Neural cell (in vitro differentiated cells): ENCODE results near the gene FLACC1. TPM values are rescaled to one million over a fixed set of nuclear protein-coding genes. Genes with fewer than 3 reads are reported as not detected.

Experiments
- H2AFZ ChIP-seq: fragments of 200-600, 300-800 bp; sonication (generic), shearing (Covaris generic); 2 replicates; pipeline ENCODE4 v1.6.0; 2014; ENCODE audit warnings: low read depth, mild to moderate bottlenecking, antibody characterized with exemption, low read length, moderate library complexity
- H3F3A ChIP-seq: fragments of 200-600 bp; shearing (Covaris generic); 2 replicates; pipeline ENCODE4 v1.6.1; 2016; ENCODE audit warnings: mild to moderate bottlenecking, moderate library complexity, mixed read lengths, antibody characterized with exemption, low read length; ENCODE audit not compliant: insufficient read depth, poor library complexity, severe bottlenecking
- H3K27ac ChIP-seq: fragments of 200-600, 300-800 bp; sonication (generic), shearing (Covaris generic); 2 replicates; pipeline ENCODE4 v1.5.1; 2014; ENCODE audit warnings: mild to moderate bottlenecking, low read length, moderate library complexity
- H3K27me3 ChIP-seq: fragments of 300-800, 200-600 bp; sonication (generic), shearing (Covaris generic); 2 replicates; pipeline ENCODE4 v1.6.0; 2014; ENCODE audit warnings: mild to moderate bottlenecking, low read depth, low read length, moderate library complexity; ENCODE audit not compliant: insufficient read depth
- H3K36me3 ChIP-seq: fragments of 300-800, 200-600 bp; sonication (generic), shearing (Covaris generic); 2 replicates; pipeline ENCODE4 v1.5.1; 2014; ENCODE audit warnings: mild to moderate bottlenecking, antibody characterized with exemption, low read length, moderate library complexity; ENCODE audit not compliant: insufficient read depth
- H3K4me2 ChIP-seq: fragments of 300-800, 200-600 bp; sonication (generic), shearing (Covaris generic); 2 replicates; pipeline ENCODE4 v1.6.0; 2014; ENCODE audit warnings: mild to moderate bottlenecking, low read length
- H3K4me3 ChIP-seq: fragments of 300-800, 200-600 bp; sonication (generic), shearing (Covaris generic); 2 replicates; pipeline ENCODE4 v1.5.1; 2014; ENCODE audit warnings: mild to moderate bottlenecking, low read length, moderate library complexity
- H3K79me2 ChIP-seq: fragments of 200-600 bp; shearing (Covaris generic); replicated peaks from 2 replicates; pipeline ENCODE4 v1.6.0; 2014; ENCODE audit warnings: mild to moderate bottlenecking, low read length, moderate library complexity; ENCODE audit not compliant: insufficient read depth
- H3K9ac ChIP-seq: fragments of 300-800, 200-600 bp; sonication (generic), shearing (Covaris generic); 2 replicates; pipeline ENCODE4 v1.6.1; 2016; ENCODE audit warnings: mild to moderate bottlenecking, low read length, mixed read lengths
- H3K9me2 ChIP-seq: fragments of 200-600 bp; shearing (Covaris generic); 2 replicates; pipeline ENCODE4 v1.6.1; 2016; ENCODE audit warnings: mild to moderate bottlenecking, low read length, mixed read lengths; ENCODE audit not compliant: insufficient read depth
- H3K9me3 ChIP-seq: fragments of 200-600, 300-800 bp; sonication (generic), shearing (Covaris generic); 2 replicates; pipeline ENCODE4 v1.6.1; 2016; ENCODE audit warnings: mild to moderate bottlenecking, mixed run types, low read length, moderate library complexity, mixed read lengths
- H4K20me1 ChIP-seq: fragments of 200-600 bp; shearing (Covaris generic); 2 replicates; pipeline ENCODE4 v1.6.1; 2016; ENCODE audit warnings: mild to moderate bottlenecking, mixed run types; ENCODE audit not compliant: insufficient read depth
- EP300 ChIP-seq: fragments of 450-650 bp; conservative IDR thresholded peaks from 2 replicates; pipeline ENCODE4 v1.6.1; 2014; ENCODE audit warnings: antibody characterized with exemption, mild to moderate bottlenecking, moderate library complexity; ENCODE audit not compliant: poor library complexity, severe bottlenecking
- EZH2 ChIP-seq: fragments of 200-600, 300-800 bp; shearing (Covaris generic), sonication (generic); IDR thresholded peaks from 2 replicates; pipeline ENCODE4 v1.6.1; 2014; ENCODE audit warnings: antibody characterized with exemption, low read length, borderline replicate concordance, mild to moderate bottlenecking; ENCODE audit not compliant: insufficient read depth, poor library complexity, severe bottlenecking
- MXI1 ChIP-seq: fragments of 450-650 bp; conservative IDR thresholded peaks from 2 replicates; pipeline ENCODE4 v1.6.1; 2014; ENCODE audit warnings: antibody characterized with exemption, mild to moderate bottlenecking; ENCODE audit not compliant: poor library complexity, severe bottlenecking
- POLR2AphosphoS5 ChIP-seq: IDR thresholded peaks from 2 replicates; pipeline ENCODE4 v1.6.1; 2012
- RAD21 ChIP-seq: fragments of 450-650 bp; conservative IDR thresholded peaks from 2 replicates; pipeline ENCODE4 v1.6.1; 2014; ENCODE audit warnings: antibody characterized with exemption, mild to moderate bottlenecking, moderate library complexity
- SMC3 ChIP-seq: fragments of 450-650 bp; conservative IDR thresholded peaks from 2 replicates; pipeline ENCODE4 v1.6.1; 2014; ENCODE audit warnings: antibody characterized with exemption, mild to moderate bottlenecking, moderate library complexity; ENCODE audit not compliant: poor library complexity
- TAF1 ChIP-seq: IDR thresholded peaks from 2 replicates; pipeline ENCODE4 v1.6.1; 2012; ENCODE audit warnings: low read depth
- polyA plus RNA-seq: library from polyadenylated mRNA; depleted of rRNA; stranded (reverse); fragments of >200 nt; gene quantifications from 2 replicates; pipeline ENCODE4 v1.2.3, GENCODE V29; 2014
- TF ChIP-seq, protein P1 (sequence below): IDR thresholded peaks from 2 replicates; pipeline ENCODE4 v1.6.1; 2012; ENCODE audit warnings: borderline replicate concordance
- TF ChIP-seq, protein P2 (sequence below): fragments of 450-650 bp; IDR thresholded peaks from 2 replicates; pipeline ENCODE4 v1.5.1; 2014; ENCODE audit warnings: antibody characterized with exemption, mild to moderate bottlenecking, moderate library complexity; ENCODE audit not compliant: poor library complexity, severe bottlenecking

FLACC1 gene
- polyA plus RNA-seq, 1 donor from 2014 or later, result 1.8 TPM

DNA sequence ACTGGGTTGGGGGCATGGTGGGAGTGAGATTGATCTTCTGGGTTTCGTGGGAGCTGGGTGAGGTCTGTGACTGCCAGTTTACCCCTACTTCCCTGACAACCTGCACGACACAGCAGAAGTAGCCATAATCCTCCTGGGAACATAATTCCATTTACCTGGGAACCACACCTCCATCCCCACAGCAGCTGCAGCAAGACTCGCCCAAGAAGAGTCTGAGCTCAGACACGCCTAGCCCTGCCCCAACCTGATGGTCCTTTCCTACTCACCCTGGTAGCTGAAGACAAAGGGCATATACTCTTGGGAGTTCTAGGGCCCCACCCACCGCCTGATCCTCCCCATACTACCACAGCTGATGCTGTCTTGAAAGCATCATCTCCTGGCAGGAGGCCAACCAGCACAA, 43.8 kb downstream of the FLACC1 start:
- H3F3A ChIP-seq, result no peaks in the 10 kb centered on the region
- H3K27me3 ChIP-seq, result no peaks in the 10 kb centered on the region
- no peaks in the 10 kb centered on the region for H3K36me3 ChIP-seq
- no peak overlapping the region for H3K27ac ChIP-seq
- H3K4me3 ChIP-seq, result no peak overlapping the region
- no peak overlapping the region for H3K9ac ChIP-seq
- no peaks in the 10 kb centered on the region for H4K20me1 ChIP-seq
- no peak for TF ChIP-seq RAD21
- TF ChIP-seq POLR2AphosphoS5, result no peak
- TF ChIP-seq, protein P1, sequence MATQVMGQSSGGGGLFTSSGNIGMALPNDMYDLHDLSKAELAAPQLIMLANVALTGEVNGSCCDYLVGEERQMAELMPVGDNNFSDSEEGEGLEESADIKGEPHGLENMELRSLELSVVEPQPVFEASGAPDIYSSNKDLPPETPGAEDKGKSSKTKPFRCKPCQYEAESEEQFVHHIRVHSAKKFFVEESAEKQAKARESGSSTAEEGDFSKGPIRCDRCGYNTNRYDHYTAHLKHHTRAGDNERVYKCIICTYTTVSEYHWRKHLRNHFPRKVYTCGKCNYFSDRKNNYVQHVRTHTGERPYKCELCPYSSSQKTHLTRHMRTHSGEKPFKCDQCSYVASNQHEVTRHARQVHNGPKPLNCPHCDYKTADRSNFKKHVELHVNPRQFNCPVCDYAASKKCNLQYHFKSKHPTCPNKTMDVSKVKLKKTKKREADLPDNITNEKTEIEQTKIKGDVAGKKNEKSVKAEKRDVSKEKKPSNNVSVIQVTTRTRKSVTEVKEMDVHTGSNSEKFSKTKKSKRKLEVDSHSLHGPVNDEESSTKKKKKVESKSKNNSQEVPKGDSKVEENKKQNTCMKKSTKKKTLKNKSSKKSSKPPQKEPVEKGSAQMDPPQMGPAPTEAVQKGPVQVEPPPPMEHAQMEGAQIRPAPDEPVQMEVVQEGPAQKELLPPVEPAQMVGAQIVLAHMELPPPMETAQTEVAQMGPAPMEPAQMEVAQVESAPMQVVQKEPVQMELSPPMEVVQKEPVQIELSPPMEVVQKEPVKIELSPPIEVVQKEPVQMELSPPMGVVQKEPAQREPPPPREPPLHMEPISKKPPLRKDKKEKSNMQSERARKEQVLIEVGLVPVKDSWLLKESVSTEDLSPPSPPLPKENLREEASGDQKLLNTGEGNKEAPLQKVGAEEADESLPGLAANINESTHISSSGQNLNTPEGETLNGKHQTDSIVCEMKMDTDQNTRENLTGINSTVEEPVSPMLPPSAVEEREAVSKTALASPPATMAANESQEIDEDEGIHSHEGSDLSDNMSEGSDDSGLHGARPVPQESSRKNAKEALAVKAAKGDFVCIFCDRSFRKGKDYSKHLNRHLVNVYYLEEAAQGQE, result no peak
- no peak for TF ChIP-seq EZH2
- TF ChIP-seq, protein P2, sequence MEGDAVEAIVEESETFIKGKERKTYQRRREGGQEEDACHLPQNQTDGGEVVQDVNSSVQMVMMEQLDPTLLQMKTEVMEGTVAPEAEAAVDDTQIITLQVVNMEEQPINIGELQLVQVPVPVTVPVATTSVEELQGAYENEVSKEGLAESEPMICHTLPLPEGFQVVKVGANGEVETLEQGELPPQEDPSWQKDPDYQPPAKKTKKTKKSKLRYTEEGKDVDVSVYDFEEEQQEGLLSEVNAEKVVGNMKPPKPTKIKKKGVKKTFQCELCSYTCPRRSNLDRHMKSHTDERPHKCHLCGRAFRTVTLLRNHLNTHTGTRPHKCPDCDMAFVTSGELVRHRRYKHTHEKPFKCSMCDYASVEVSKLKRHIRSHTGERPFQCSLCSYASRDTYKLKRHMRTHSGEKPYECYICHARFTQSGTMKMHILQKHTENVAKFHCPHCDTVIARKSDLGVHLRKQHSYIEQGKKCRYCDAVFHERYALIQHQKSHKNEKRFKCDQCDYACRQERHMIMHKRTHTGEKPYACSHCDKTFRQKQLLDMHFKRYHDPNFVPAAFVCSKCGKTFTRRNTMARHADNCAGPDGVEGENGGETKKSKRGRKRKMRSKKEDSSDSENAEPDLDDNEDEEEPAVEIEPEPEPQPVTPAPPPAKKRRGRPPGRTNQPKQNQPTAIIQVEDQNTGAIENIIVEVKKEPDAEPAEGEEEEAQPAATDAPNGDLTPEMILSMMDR, result no peak
- no peak for TF ChIP-seq EP300
- no peak for TF ChIP-seq MXI1
- TF ChIP-seq TAF1, result no peak
- TF ChIP-seq SMC3, result no peak
- no peaks in the 10 kb centered on the region for H3K9me3 ChIP-seq
- no peak overlapping the region for H3K4me2 ChIP-seq
- no peaks in the 10 kb centered on the region for H3K79me2 ChIP-seq
- no peak overlapping the region for H2AFZ ChIP-seq
- no peaks in the 10 kb centered on the region for H3K9me2 ChIP-seq

DNA sequence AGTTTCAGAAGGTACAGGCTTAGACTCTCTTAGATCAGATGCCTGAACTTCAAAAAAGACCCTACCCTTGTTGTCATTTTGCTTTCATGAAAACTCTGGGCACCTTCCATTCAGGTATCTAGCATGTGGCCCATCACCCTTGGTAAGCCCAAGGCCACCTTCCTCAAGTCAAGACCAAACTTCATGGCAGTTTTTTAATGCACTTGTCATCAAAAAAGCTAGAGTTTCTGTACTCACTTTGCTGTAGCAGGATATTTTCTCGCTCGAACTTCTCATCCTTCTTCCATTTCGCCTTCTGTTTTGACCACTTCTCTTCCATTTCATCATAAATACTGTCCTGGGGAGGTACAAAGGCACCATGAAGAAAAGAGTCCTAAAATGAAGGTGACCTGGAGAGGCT, 48.2 kb downstream of the FLACC1 start:
- Histone ChIP-seq H3K36me3 (no peaks in the 10 kb centered on the region), H3F3A (no peaks in the 10 kb centered on the region), H3K4me2 (no peak overlapping the region), H3K9ac (no peak overlapping the region), H3K79me2 (no peaks in the 10 kb centered on the region), H3K27me3 (no peaks in the 10 kb centered on the region), H3K9me3 (no peaks in the 10 kb centered on the region), H3K4me3 (no peak overlapping the region), H4K20me1 (no peaks in the 10 kb centered on the region), H2AFZ (no peak overlapping the region), H3K9me2 (no peaks in the 10 kb centered on the region), H3K27ac (no peak overlapping the region)
- TF ChIP-seq EZH2 (no peak), TAF1 (no peak), EP300 (no peak), POLR2AphosphoS5 (no peak)
- TF ChIP-seq, protein P1, result no peak
